GM12892 (cell line): ENCODE data around the gene PALLD.

Experiments used
- POLR2A ChIP-seq: IDR thresholded peaks from 2 replicates; pipeline ENCODE4 v1.6.1; 2011; ENCODE audit warnings: low read depth, low read length, control low read depth
- POLR2AphosphoS5 ChIP-seq: IDR thresholded peaks from 2 replicates; pipeline ENCODE4 v1.6.1; 2011; ENCODE audit warnings: low read depth, low read length, control low read depth
- TAF1 ChIP-seq: IDR thresholded peaks from 2 replicates; pipeline ENCODE4 v1.6.1; 2011; ENCODE audit warnings: low read depth, mild to moderate bottlenecking, control low read depth, low read length, borderline replicate concordance

GRCh38 chr4:168496834-168497233 lies at the start of gene PALLD:
- TF ChIP-seq TAF1 (no peak), POLR2A (no peak), POLR2AphosphoS5 (no peak)
